Muscle of leg (tissue), 11 donors: ENCODE results near the gene MVD. TPM values are rescaled to one million over a fixed set of nuclear protein-coding genes. Genes with fewer than 3 reads are reported as not detected.
A peak's percentile ranks its signal among the peaks of the same experiment; 100 is the strongest.

Experiments
- DNase-seq: peaks from one replicate; pipeline ENCODE4 v3.0.0; 2013
- H3K27ac ChIP-seq: one replicate; pipeline ENCODE4 v1.5.1; 2013; ENCODE audit warnings: mild to moderate bottlenecking, low read length, control low read depth
- H3K27me3 ChIP-seq: one replicate; pipeline ENCODE4 v1.6.1; 2013; ENCODE audit warnings: low read length; ENCODE audit not compliant: control insufficient read depth, insufficient read depth
- H3K36me3 ChIP-seq: one replicate; pipeline ENCODE4 v1.6.1; 2013; ENCODE audit warnings: low read length; ENCODE audit not compliant: control insufficient read depth, insufficient read depth
- H3K4me1 ChIP-seq: one replicate; pipeline ENCODE4 v1.6.1; 2013; ENCODE audit warnings: low read length; ENCODE audit not compliant: control insufficient read depth, insufficient read depth
- H3K4me3 ChIP-seq: one replicate; pipeline ENCODE4 v1.5.1; 2013; ENCODE audit warnings: low read length, control low read depth
- H3K9me3 ChIP-seq: replicated peaks from 2 replicates; pipeline ENCODE4 v1.6.1; 2013; ENCODE audit warnings: low read depth, low read length; ENCODE audit not compliant: control insufficient read depth
- WGBS: methylation state at CpG from one replicate; pipeline ENCODE4 v1.1.5; 2013; ENCODE audit warnings: missing lambda C conversion rate; ENCODE audit not compliant: insufficient coverage; 5-methylcytosine and 5-hydroxymethylcytosine counted together
- polyA plus RNA-seq, 8 donors: library from polyadenylated mRNA; unstranded; fragments of 120-200 nt; gene quantifications; one replicate each; pipeline versions ENCODE4 v1.2.1 to v1.2.3, GENCODE V29; 2013; ENCODE audit warnings: inconsistent platforms in 1 of 8, low replicate concordance in 1 of 8; ENCODE audit not compliant: insufficient read length in 8 of 8, insufficient read depth in 1 of 8
- total RNA-seq: library from RNA; stranded (reverse); fragments of 120-200 nt; gene quantifications from one replicate; pipeline ENCODE4 v1.2.4, GENCODE V29; 2013

MVD gene
- total and polyA plus RNA-seq, 9 donors = 26.9 to 45.2 (median 34.3) TPM

DNA sequence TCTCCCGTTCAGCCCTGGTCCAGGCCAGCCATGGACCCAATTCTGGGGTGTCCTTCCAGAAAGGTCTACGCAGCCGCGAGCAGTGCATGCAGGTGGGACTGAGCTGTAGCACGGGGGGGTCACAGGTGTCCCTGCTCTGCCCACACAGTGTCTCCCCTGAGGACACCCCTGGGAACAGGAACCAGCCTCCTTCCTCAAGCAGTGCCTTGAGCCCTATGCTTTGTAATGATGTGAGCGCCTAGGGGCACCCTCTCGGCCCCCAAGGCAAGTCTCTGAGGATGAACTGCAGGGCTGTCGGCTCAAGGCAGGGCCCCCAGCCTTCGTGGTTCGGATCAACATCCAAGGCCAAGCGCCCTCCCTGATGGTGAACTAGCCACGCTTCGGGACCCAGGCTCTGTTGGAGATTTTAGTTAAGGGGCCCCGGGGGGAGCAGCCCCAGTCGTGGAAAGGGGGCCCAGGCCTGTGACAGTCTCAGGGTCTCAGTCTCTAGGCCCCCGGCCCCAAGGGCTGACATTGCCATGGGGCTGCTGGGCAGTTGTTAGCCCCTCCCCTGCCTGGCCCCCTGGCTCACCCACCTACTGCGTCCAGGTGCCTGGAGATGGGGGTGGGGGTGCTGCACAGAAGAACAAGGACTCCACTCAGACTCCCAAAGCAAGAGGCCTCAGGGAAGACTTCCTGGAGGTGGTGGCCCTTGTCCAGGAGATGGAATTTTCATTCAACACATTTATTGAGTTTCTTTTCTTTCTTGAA is 22.2 kb downstream of the MVD start:
- Histone ChIP-seq H3K36me3 (no peaks in the 10 kb centered on the region), H3K4me3 (no peak overlapping the region), H3K4me1 (peaks cover 5% of the 10 kb centered on the region), H3K9me3 (no peaks in the 10 kb centered on the region), H3K27ac (no peak overlapping the region), H3K27me3 (peaks cover 56% of the 10 kb centered on the region)
- DNase-seq = no peak
- 63% methylated on average over 13 of the region's 17 CpGs for WGBS

- no peak overlapping the region for H3K4me3 ChIP-seq
- H3K4me1 ChIP-seq = peaks cover 6% of the 10 kb centered on the region
- H3K27me3 ChIP-seq = peaks cover 62% of the 10 kb centered on the region
- H3K36me3 ChIP-seq = no peaks in the 10 kb centered on the region
- DNase-seq = no peak
- no peaks in the 10 kb centered on the region for H3K9me3 ChIP-seq
- H3K27ac ChIP-seq = no peak overlapping the region
- WGBS = 10% methylated on average over 2 of the region's 13 CpGs
Observed at GRCh38 chr16:88640039-88640495, 22.8 kb downstream of the MVD start.

DNA sequence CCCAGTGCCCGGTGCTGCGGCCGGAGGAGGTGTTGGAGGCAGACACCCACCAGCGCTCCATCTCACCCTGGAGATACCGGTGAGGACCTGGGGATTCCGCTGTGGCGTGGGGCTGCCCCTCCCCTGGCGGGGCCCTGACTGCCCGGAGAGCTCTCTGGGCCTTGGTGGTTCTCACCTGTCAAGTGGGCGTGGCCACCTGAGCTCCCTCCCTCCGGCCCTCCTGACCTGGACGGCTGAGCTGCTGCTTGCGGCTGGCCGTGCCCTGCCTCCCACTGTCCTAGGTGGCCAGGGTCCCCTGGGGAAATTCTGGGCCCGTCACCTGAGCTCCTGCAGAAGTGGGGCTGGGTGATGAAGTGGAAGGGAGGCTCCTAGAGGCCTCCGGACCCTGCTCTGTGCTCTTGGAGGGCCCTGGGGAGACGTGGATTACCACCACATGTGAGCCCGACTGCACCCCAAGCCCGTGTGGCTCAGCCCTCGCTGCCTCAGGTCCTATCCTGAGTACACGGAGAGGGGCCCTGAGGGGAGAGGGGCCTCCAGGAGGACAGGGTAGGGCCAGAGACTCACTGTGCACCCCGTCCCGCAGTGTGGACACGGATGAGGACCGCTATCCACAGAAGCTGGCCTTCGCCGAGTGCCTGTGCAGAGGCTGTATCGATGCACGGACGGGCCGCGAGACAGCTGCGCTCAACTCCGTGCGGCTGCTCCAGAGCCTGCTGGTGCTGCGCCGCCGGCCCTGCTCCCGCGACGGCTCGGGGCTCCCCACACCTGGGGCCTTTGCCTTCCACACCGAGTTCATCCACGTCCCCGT is 23.5 kb downstream of the MVD start:
- no peaks in the 10 kb centered on the region for H3K9me3 ChIP-seq
- no peak for DNase-seq
- peaks cover 65% of the 10 kb centered on the region for H3K27me3 ChIP-seq
- peaks cover 11% of the 10 kb centered on the region for H3K4me1 ChIP-seq
- WGBS = 19% methylated on average over 40 of the region's 45 CpGs
- no peaks in the 10 kb centered on the region for H3K36me3 ChIP-seq
- H3K4me3 ChIP-seq = no peak overlapping the region
- H3K27ac ChIP-seq = no peak overlapping the region

- Histone ChIP-seq H3K36me3 (no peaks in the 10 kb centered on the region), H3K4me3 (no peak within 1 kb of the TSS), H3K27ac (no peak within 1 kb of the TSS), H3K27me3 (peaks cover 73% of the 10 kb centered on the region), H3K9me3 (no peaks in the 10 kb centered on the region), H3K4me1 (peaks cover 19% of the 10 kb centered on the region)
- no peak for DNase-seq
- 43% methylated on average over 24 of the region's 27 CpGs for WGBS
Observed at GRCh38 chr16:88638323-88639230, 24.3 kb downstream of the MVD start, which contains the start of gene IL17C. TSS of gene IL17C (plus strand) at chr16:88638572. CDS start at chr16:88638642, 70 bp downstream.

DNA sequence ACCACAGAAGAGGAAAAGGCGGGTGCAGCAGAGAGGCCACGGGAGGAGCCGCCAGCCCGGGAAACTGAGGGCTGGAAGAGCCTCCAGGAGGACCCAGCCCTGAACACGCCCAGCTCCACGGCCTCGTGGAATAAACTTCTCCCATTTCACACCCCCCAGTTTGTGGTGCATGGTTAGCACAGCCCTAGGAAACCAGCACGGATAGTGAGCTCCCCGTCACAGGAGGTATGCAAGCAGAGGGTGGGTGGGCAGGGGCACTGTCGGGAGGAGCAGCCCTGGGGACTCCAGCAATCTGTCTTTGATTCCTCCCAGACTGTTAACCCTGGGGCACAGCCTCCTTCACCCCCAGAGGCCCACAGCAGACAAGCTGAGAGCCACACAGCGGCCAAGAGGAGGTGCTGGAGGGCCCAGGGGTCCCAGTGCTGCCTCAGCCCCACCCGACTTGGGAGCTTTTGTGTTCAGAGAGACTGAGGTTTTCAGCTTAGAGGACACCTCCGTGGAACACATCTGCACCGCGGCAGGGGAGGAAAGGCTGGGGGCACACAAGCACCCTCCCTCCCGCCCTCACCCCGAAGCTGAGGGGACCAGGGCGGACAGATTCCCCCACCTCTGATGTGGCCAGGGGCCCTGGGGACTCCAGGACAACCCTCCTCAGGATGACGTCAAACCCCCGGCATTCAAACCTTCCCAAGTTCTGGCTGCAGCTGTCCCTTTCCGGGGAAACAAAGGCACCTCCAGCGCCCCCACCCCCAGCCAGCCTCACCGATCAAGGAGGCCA is 26.2 kb downstream of the MVD start:
- Histone ChIP-seq H3K4me3 (no peak overlapping the region), H3K27ac (no peak overlapping the region), H3K36me3 (peaks cover 15% of the 10 kb centered on the region), H3K27me3 (peaks cover 72% of the 10 kb centered on the region), H3K9me3 (no peaks in the 10 kb centered on the region), H3K4me1 (peaks cover 20% of the 10 kb centered on the region)
- no peak for DNase-seq
- WGBS = 33% methylated on average over 11 of the region's 23 CpGs

DNA sequence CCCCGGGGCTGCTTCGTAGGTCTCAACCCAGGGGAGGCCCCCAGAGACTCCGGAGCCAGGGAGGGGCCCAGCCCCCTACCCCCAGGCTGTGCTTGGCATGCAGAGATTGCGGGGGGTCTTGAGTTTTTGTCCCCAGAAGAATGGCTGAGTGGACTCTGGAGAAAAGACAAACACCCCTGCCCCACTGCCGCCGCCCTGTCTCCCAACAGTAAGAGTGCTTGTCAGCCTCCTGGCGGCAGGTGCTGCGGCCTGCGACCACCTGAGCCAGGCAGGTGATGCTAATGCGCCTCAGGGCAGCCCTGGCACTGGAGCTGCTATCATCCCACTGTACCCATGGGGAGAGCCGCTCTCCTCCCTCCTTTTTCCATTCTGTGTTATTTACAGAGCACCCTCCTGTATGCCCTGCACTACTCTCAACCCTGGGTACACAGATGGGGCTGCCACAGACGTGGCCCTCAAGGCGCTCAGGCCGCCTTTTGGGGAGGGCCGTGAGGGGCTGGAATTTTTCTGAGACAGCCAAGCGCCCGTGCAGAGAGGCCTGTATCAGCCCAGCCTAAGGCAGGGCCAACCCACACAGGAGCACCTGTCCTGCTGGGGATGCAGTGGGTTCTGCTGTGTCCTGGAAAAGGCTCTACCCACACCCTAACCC is 27.1 kb downstream of the MVD start:
- Histone ChIP-seq H3K4me1 (peaks cover 20% of the 10 kb centered on the region), H3K27me3 (peaks cover 67% of the 10 kb centered on the region), H3K9me3 (no peaks in the 10 kb centered on the region), H3K27ac (no peak overlapping the region), H3K36me3 (peaks cover 23% of the 10 kb centered on the region), H3K4me3 (no peak overlapping the region)
- DNase-seq = no peak
- WGBS = 85% methylated on average over 12 of the region's 17 CpGs

DNA sequence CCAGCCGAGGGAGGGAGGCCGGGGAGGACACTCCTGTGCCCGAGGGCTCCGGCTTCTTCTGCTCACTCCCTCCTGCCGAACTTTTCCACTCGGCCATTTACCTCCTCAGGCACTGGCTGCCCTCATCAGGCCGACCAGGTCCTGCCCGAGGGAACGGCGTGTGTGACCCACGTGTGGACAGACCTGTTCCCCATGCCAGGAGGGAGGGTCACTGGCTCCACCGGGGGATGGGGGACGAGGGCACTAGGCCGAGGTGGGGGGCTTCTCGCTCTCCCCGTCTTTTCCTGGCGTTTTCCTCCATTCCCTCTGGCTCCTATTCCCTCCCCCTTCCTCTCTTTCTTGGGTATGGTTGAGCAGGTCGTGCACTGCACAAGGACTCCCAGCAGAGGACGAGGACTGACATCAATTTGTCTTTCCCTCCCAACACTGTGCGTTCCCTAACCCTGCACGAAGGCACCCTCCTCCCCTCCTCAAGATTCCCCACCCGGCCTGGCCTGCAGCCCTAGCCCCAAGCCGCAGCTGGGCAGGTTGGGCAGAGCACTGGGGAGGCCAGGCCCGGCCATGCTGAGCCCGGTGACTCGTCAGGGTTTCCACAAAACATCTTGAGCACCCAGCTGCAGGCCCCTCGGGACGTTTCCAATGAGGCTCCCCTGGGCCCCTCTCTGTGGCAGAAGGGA is 27.8 kb downstream of the MVD start:
- peaks cover 19% of the 10 kb centered on the region for H3K4me1 ChIP-seq
- 46% methylated on average over 18 of the region's 28 CpGs for WGBS
- peaks cover 29% of the 10 kb centered on the region for H3K36me3 ChIP-seq
- H3K27me3 ChIP-seq = peaks cover 60% of the 10 kb centered on the region
- peak; percentile 27 for DNase-seq
- no peak overlapping the region for H3K27ac ChIP-seq
- H3K4me3 ChIP-seq = peak overlapping the region; percentile 13
- H3K9me3 ChIP-seq = no peaks in the 10 kb centered on the region

DNA sequence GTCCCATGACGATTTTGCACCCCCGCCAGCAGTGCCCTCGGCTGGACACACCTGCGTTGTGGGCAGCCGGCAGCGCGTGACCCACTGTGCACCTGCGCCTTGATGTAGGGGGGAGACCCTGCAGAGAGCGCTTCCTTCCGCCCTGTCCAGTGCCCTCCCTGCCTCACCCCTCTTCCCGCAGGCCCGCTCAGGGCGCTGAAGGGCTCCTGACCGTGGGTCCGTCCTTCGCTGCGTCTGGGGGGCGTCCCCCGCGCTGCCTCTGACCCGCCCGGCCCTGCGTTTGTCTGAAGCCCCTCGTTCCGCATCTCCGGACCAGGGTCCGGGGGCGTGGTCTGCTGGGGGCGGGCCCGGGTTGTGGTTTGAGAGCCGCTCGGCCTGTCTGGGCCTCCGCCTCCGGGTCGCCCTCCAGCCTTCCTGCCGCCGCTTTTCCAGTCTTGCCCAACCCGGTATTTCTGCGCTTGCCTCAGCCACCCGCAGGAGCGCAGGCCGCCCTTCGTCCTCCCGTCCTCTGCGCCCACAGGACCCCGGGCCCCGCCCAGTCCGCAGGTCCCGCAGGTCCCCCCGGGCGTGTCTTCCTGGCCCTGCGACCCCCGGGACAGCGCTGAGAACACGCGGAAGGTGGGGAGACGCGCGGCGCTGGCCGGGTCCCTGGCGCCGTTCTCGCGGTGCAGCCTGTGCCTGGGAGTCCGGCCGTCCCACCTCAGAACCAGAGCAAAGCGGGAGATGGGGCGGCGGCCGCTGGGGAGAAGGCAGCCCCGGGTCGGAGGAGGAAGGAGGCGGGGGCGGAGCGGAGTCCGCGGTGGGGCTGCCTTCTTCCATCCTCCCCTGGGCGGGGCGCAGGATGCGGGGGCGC is 28.5 kb downstream of the MVD start:
- H3K9me3 ChIP-seq = no peaks in the 10 kb centered on the region
- peaks cover 14% of the 10 kb centered on the region for H3K4me1 ChIP-seq
- no peak overlapping the region for H3K27ac ChIP-seq
- DNase-seq = no peak
- 9% methylated on average over 80 of the region's 82 CpGs for WGBS
- H3K4me3 ChIP-seq = peak overlapping the region; percentile 13
- H3K36me3 ChIP-seq = peaks cover 35% of the 10 kb centered on the region
- peaks cover 53% of the 10 kb centered on the region for H3K27me3 ChIP-seq
